ENCODE data around the gene ZDHHC11.
"Not testable (repeated sequence)": the region's sequence is repeated elsewhere in the genome, so short reads cannot be mapped to it uniquely, and the experiment has no call there.

DNA sequence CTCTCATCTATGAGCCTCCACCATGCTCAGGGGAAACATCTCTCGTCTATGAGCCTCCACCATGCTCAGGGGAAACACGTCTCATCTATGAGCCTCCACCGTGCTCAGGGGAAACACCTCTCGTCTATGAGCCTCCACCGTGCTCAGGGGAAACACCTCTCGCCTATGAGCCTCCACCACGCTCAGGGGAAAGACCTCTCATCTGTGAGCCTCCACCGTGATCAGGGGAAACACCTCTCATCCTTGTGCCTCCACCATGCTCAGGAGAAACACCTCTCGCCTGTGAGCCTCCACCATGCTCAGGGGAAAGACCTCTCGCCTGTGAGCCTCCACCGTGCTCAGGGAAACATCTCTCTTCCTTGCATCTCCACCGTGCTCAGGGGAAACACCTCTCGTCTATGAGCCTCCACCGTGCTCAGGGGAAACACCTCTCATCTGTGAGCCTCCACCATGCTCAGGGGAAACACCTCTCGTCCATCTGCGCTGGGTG is 96.6 kb downstream of the ZDHHC11 start:
- not testable (repeated sequence) for TF ChIP-seq POLR2A (IDR thresholded peaks at IDR 0.05)
- TF ChIP-seq, protein P1, sequence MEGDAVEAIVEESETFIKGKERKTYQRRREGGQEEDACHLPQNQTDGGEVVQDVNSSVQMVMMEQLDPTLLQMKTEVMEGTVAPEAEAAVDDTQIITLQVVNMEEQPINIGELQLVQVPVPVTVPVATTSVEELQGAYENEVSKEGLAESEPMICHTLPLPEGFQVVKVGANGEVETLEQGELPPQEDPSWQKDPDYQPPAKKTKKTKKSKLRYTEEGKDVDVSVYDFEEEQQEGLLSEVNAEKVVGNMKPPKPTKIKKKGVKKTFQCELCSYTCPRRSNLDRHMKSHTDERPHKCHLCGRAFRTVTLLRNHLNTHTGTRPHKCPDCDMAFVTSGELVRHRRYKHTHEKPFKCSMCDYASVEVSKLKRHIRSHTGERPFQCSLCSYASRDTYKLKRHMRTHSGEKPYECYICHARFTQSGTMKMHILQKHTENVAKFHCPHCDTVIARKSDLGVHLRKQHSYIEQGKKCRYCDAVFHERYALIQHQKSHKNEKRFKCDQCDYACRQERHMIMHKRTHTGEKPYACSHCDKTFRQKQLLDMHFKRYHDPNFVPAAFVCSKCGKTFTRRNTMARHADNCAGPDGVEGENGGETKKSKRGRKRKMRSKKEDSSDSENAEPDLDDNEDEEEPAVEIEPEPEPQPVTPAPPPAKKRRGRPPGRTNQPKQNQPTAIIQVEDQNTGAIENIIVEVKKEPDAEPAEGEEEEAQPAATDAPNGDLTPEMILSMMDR (IDR thresholded peaks at IDR 0.05): not testable (repeated sequence)
